ENCODE data around the gene ZNF154. TPM values are rescaled to one million over a fixed set of nuclear protein-coding genes. Genes with fewer than 3 reads are reported as not detected.

The ZNF154 gene
- total RNA-seq, 1 donor from 2014 or later, result 2.5 TPM

DNA sequence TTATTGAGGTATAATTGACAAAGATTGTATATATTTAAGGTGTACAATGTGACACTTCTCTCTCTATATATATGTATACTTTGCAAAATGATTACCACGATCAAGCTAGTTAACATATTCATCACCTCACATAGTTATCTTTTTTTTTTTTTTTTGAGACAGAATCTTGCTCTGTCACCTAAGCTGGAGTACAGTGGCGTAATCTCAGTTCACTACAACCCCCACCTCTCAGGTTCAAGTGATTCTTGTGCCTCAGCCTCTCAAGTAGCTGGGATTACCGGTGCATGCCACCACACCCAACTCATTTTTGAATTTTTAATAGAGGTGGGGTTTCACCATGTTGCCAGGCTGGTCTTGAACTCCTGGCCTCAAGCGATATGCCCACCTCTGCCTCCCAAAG, 36.5 kb downstream of the ZNF154 start:
- ATAC-seq (no peak), DNase-seq (no peak)
- Histone ChIP-seq H3K4me3 (no peak overlapping the region), H3K27ac (no peak overlapping the region), H3K4me1 (no peaks in the 10 kb centered on the region), H3K36me3 (no peaks in the 10 kb centered on the region), H3K9me3 (no peaks in the 10 kb centered on the region), H3K27me3 (ENCODE audit: low read depth) (peaks cover 5% of the 10 kb centered on the region)
- intact Hi-C loops (cut with DNase I), result no loop called here
- TF ChIP-seq, protein P1, sequence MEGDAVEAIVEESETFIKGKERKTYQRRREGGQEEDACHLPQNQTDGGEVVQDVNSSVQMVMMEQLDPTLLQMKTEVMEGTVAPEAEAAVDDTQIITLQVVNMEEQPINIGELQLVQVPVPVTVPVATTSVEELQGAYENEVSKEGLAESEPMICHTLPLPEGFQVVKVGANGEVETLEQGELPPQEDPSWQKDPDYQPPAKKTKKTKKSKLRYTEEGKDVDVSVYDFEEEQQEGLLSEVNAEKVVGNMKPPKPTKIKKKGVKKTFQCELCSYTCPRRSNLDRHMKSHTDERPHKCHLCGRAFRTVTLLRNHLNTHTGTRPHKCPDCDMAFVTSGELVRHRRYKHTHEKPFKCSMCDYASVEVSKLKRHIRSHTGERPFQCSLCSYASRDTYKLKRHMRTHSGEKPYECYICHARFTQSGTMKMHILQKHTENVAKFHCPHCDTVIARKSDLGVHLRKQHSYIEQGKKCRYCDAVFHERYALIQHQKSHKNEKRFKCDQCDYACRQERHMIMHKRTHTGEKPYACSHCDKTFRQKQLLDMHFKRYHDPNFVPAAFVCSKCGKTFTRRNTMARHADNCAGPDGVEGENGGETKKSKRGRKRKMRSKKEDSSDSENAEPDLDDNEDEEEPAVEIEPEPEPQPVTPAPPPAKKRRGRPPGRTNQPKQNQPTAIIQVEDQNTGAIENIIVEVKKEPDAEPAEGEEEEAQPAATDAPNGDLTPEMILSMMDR (IDR thresholded peaks at IDR 0.05), result no peak

DNA sequence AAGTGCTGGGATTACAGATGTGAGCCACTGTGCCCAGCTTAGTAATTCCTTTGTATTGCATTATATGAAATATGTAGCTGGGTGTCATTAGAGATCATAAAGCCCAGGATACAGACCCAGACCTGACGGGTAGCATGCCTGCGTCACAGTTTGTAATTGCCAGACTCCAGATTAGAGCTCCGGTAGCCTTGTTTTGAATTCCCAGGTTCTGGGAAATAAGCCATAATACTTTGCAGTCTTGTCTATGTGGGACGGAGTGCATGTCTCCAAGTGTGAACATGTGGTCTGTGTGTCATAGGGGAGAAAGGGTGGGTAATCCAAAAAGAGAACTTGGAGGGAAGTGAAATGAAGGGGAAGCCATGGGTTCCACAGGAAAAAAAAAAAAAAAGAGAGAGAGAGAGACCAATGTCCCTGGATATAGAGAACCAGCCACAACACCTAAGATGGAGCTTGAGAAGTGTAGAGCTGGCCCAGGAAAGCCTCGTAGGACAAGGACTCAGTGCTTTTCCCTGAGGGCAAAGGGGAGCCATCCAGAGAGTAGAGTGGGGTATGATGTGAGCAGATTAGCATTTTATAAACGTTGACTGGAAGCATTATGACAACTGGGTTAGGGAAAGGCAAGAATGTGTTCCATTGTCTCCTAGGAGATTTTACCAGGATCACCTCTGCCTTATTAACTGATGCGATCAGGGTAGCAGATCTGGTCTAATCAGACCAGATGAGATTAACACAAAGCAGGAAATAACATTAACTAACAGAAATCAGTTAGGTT, 37.7 kb downstream of the ZNF154 start:
- Histone ChIP-seq H3K36me3 (no peaks in the 10 kb centered on the region), H3K27ac (no peak overlapping the region), H3K4me3 (no peak overlapping the region), H3K27me3 (ENCODE audit: low read depth) (peaks cover 8% of the 10 kb centered on the region), H3K4me1 (no peaks in the 10 kb centered on the region), H3K9me3 (no peaks in the 10 kb centered on the region)
- TF ChIP-seq, protein P1 (IDR thresholded peaks at IDR 0.05), result no peak
- intact Hi-C loops (cut with DNase I), result no loop called here
- ATAC-seq (no peak), DNase-seq (no peak)

DNA sequence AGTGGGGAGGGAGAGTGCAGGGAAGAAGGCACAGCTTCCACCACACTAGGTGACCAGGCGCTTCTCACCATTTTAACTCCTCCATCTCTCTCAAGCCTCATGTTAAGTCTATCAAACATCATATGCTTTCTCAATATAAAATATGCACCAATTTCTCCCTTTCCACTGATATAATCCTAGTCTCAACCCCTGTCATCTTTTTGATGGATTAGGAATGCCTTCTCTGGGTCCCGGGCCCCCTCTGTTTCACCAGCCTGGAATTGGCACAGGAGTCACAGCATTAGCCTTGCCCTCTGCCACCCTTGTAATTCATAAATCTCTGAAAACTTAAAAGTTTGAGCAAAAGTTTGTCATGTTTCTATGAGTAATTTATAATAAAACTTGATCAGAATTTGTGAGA, 40.4 kb downstream of the ZNF154 start, which contains the start of gene ZSCAN4:
Gene ZSCAN4, plus strand, starts transcription at position 301 of the 400 bp plus-strand sequence. CDS start 7,211 bp downstream, outside the sequence.
- ATAC-seq (no peak), DNase-seq (no peak)

DNA sequence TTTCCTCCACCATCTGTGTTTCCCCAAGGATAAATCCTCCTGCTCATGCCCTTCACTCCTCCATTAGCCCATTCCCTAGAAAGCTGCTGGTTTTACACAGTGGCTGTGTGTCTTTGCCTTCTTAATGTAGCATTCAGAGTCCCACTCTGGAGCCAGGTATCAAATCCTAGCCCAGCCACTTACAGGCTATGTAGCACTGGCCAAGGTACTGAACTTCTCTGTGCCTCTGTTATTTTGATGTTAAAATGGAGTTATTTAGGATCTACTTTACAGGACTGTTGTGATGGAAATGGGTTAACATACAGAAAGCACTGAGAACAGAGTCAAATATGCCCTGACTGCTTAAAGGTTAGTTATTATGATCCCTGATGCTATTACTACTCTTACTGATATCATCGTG, 41.8 kb downstream of the ZNF154 start:
- DNase-seq, result no peak
- no peak overlapping the region for H3K4me3 ChIP-seq
- intact Hi-C loops (cut with DNase I), result no loop called here

More for the DNA sequence above, 40.4 kb downstream of the ZNF154 start, which contains the start of gene ZSCAN4:
- TF ChIP-seq, protein P1 (IDR thresholded peaks at IDR 0.05), result no peak
- no peaks in the 10 kb centered on the region for H3K9me3 ChIP-seq
- H3K4me1 ChIP-seq, result peaks cover 6% of the 10 kb centered on the region
- no peak within 1 kb of the TSS for H3K27ac ChIP-seq
- H3K4me3 ChIP-seq, result no peak within 1 kb of the TSS
- intact Hi-C loops (cut with DNase I), result no loop called here
- no peaks in the 10 kb centered on the region for H3K36me3 ChIP-seq
- H3K27me3 ChIP-seq (ENCODE audit: low read depth), result peaks cover 19% of the 10 kb centered on the region

DNA sequence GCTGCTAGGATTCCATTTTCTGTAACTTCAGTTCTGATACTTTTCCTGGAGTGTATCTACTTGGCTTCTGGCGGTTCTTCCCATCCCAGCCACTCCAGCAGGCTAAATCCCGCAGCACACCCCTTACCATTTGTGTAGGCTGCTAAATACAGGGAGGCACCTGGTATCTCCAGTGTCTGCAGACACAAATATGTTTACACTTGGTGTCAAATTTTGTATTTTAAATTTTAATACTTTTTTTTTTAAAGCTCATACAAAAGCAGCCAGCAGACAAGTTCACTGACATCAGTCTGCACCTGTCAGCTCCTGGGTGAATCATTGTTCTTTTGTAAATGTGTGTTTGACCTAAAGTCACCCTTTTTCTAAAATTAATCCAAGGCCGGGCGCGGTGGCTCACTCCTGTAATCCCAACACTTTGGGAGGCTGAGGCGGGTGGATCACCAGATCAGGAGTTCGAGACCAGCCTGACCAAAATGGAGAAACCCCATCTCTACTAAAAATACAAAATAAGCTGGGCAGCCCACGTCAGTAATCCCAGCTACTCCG, 43.7 kb downstream of the ZNF154 start:
- Histone ChIP-seq H3K9me3 (no peaks in the 10 kb centered on the region), H3K4me1 (peaks cover 9% of the 10 kb centered on the region), H3K27ac (no peak overlapping the region), H3K27me3 (ENCODE audit: low read depth) (peaks cover 27% of the 10 kb centered on the region), H3K36me3 (no peaks in the 10 kb centered on the region), H3K4me3 (no peak overlapping the region)
- DNase-seq, result no peak
- intact Hi-C loops (cut with DNase I), result no loop called here
- ATAC-seq, result no peak
- TF ChIP-seq, protein P1 (IDR thresholded peaks at IDR 0.05), result no peak

More for the DNA sequence above, 41.8 kb downstream of the ZNF154 start:
- Histone ChIP-seq H3K9me3 (no peaks in the 10 kb centered on the region), H3K4me1 (peaks cover 9% of the 10 kb centered on the region), H3K36me3 (no peaks in the 10 kb centered on the region), H3K27me3 (ENCODE audit: low read depth) (peaks cover 27% of the 10 kb centered on the region), H3K27ac (no peak overlapping the region)
- TF ChIP-seq, protein P1 (IDR thresholded peaks at IDR 0.05), result no peak
- no peak for ATAC-seq

Data from lower lobe of right lung (tissue), 2 donors.